MCF 10A (cell line): ENCODE results near the gene LAMP5. TPM values are rescaled to one million over a fixed set of nuclear protein-coding genes. Genes with fewer than 3 reads are reported as not detected.

Experiments
- BruUV-seq: library from RNA; stranded (reverse); fragments of 400-500 nt; replicated peaks from 2 replicates; lab custom pipeline; 2021; lab: Mats Ljungman, UMichigan
- CTCF ChIA-PET: fragments of 300-600 bp; sonication (Branson Sonifier 250); formaldehyde crosslinking; extraction: SDS; loops from one replicate; lab custom pipeline; 2021; ENCODE audit warnings: antibody characterized with exemption, inconsistent platforms; lab: Yijun Ruan, JAX
- POLR2A ChIA-PET: fragments of 300-600, 350-650 bp; sonication (Branson Sonifier 250); formaldehyde crosslinking; extraction: SDS; loops from one replicate; lab custom pipeline; 2020; ENCODE audit warnings: antibody characterized with exemption, inconsistent platforms; lab: Yijun Ruan, JAX
- DNase-seq: peaks from one replicate; pipeline ENCODE4 v3.0.0-alpha.2; 2018; ENCODE audit not compliant: unreplicated experiment
- H3K27ac Mint-ChIP-seq: one replicate; pipeline ENCODE4 v1.8.0; 2022; ENCODE audit warnings: mild to moderate bottlenecking, low read depth, mixed read lengths; ENCODE audit not compliant: unreplicated experiment
- H3K27me3 Mint-ChIP-seq: one replicate; pipeline ENCODE4 v1.8.0; 2022; ENCODE audit warnings: mixed read lengths; ENCODE audit not compliant: insufficient read depth, unreplicated experiment
- H3K36me3 Mint-ChIP-seq: one replicate; pipeline ENCODE4 v1.8.0; 2022; ENCODE audit warnings: mild to moderate bottlenecking, moderate library complexity, mixed read lengths; ENCODE audit not compliant: insufficient read depth, unreplicated experiment
- H3K4me1 Mint-ChIP-seq: one replicate; pipeline ENCODE4 v1.8.0; 2022; ENCODE audit warnings: mixed read lengths; ENCODE audit not compliant: insufficient read depth, unreplicated experiment
- H3K4me3 Mint-ChIP-seq: one replicate; pipeline ENCODE4 v1.8.0; 2022; ENCODE audit warnings: mild to moderate bottlenecking, moderate library complexity, mixed read lengths; ENCODE audit not compliant: unreplicated experiment
- H3K9me3 Mint-ChIP-seq: one replicate; pipeline ENCODE4 v1.8.0; 2022; ENCODE audit warnings: mixed read lengths; ENCODE audit not compliant: unreplicated experiment
- intact Hi-C: fragments of 100-400 bp; cut with micrococcal nuclease; formaldehyde crosslinking; loops from 2 replicates; pipeline ENCODE4 v1.14.1; 2022
- total RNA-seq: library from RNA; stranded (reverse); gene quantifications from 2 replicates; pipeline ENCODE4 v1.2.3, GENCODE V29; 2022
- TF ChIP-seq, protein P1 (sequence below): fragments of 200-600 bp; IDR thresholded peaks from one replicate; pipeline ENCODE4 v1.8.0; 2022; ENCODE audit warnings: antibody characterized with exemption, mild to moderate bottlenecking; ENCODE audit not compliant: unreplicated experiment

LAMP5 gene
- total RNA-seq, 1 experiment from 2014 or later: not detected

DNA sequence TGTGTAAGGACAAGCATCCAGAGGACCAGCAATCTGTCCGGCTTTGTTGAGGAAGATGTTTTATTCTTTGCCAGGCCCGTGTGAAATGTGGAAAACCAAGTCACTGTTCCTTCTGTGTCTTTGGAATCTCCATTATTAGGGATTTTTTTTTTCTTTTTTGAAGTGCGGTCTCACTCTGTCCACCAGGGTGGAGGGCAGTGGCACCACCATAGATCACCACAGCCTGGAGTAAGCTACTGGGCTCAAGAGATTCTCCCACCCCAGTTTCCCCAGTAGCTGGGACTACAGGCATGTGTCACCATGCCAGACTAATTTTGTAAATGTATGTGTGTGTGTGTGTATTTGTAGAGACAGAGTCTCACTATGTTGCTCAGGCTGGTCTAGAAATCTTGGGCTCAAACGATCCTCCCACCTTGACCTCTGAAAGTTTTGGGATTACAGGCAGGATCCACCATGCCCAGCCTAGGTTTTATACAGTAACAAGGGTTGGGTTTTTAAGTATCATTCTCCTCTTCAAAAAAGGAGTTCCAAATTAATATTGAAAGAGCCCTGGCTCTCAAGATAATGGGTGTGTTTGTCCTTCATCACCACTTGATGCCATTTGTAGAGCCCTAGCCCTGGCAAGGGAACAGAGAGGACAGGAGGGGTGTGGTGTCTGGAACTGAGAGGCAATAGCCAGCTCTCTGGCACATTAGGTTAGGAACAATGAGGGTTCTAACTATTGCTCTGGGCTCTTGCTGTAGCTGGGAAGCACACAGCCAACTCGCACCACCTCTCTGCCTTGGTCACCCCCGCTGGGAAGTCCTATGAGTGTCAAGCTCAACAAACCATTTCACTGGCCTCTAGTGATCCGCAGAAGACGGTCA, 3.1 kb downstream of the LAMP5 start:
- no peak overlapping the region for H3K4me3 Mint-ChIP-seq
- intact Hi-C loops: no loop called here
- H3K27ac Mint-ChIP-seq: no peak overlapping the region

DNA sequence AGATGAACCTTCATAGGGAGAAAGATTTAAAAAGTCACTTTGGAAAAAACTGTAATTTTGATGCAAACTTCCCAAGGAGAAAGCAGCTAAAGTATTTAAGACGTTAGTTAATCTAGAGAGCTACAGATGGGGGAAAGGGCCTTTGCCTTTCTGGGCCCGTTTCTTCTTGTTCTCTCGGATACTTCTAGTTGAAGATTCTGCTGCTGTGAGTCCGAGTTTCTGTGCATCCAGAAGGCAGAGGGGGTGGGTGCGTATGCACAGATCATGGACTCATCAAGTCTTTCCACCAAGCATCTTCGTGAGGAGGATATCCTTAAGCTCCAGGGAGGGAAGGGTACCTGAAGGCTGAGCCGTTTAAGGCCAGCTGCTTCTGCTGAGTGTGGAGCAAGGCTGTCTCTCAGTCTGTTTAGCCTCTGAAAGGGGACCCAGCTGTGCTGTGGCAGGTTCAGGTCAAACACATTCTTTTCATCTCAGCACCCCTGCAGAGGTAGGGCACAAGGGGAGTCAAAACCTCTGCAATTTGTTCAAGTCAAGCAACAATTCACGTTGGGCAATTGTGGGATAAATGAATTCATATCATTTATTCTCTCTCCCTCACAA, 4.3 kb downstream of the LAMP5 start:
- no peaks in the 10 kb centered on the region for H3K4me1 Mint-ChIP-seq
- DNase-seq: no peak
- H3K4me3 Mint-ChIP-seq: no peak overlapping the region
- H3K27ac Mint-ChIP-seq: no peak overlapping the region
- H3K9me3 Mint-ChIP-seq: no peaks in the 10 kb centered on the region
- no peaks in the 10 kb centered on the region for H3K36me3 Mint-ChIP-seq
- TF ChIP-seq, protein P1, sequence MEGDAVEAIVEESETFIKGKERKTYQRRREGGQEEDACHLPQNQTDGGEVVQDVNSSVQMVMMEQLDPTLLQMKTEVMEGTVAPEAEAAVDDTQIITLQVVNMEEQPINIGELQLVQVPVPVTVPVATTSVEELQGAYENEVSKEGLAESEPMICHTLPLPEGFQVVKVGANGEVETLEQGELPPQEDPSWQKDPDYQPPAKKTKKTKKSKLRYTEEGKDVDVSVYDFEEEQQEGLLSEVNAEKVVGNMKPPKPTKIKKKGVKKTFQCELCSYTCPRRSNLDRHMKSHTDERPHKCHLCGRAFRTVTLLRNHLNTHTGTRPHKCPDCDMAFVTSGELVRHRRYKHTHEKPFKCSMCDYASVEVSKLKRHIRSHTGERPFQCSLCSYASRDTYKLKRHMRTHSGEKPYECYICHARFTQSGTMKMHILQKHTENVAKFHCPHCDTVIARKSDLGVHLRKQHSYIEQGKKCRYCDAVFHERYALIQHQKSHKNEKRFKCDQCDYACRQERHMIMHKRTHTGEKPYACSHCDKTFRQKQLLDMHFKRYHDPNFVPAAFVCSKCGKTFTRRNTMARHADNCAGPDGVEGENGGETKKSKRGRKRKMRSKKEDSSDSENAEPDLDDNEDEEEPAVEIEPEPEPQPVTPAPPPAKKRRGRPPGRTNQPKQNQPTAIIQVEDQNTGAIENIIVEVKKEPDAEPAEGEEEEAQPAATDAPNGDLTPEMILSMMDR: no peak
- H3K27me3 Mint-ChIP-seq: no peaks in the 10 kb centered on the region
- ChIA-PET POLR2A (no interaction called here), CTCF (no interaction called here)
- intact Hi-C loops: no loop called here
- no TSS peak for BruUV-seq

More for the DNA sequence above, 3.1 kb downstream of the LAMP5 start:
- no peaks in the 10 kb centered on the region for H3K36me3 Mint-ChIP-seq
- H3K4me1 Mint-ChIP-seq: no peaks in the 10 kb centered on the region
- TF ChIP-seq, protein P1: no peak
- H3K9me3 Mint-ChIP-seq: no peaks in the 10 kb centered on the region
- no TSS peak for BruUV-seq
- no peak for DNase-seq
- H3K27me3 Mint-ChIP-seq: no peaks in the 10 kb centered on the region
- POLR2A ChIA-PET: no interaction called here
- CTCF ChIA-PET: no interaction called here

DNA sequence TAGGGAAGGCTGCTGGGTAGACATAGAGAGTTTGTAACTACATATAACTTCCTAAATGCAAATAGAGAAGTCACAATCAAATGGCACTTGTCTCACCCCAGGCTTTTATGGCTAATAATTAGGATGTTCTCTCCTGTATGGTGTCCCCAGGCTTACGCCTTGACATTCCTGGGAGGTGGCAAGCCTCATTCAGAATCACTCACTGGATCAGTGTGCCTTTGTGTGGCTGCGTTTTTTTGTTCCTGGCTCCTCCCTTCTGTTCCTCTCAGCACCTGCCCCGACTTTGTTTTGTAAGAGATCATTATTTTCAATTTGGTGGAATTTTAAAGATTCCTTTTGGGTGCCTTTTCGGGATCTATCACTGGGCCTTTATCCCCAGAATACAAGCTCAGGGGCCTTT, 5.7 kb downstream of the LAMP5 start:
- no TSS peak for BruUV-seq
- ChIA-PET POLR2A (no interaction called here), CTCF (interaction anchor here (0.6 to 1.0 kb wide), 2 partner anchors 105 to 392 kb away, joined by 3 to 5 read pairs; no protein-coding TSS in a partner anchor)
- no peaks in the 10 kb centered on the region for H3K36me3 Mint-ChIP-seq
- no peak for DNase-seq
- H3K4me1 Mint-ChIP-seq: no peaks in the 10 kb centered on the region
- no peak overlapping the region for H3K4me3 Mint-ChIP-seq
- intact Hi-C loops: no loop called here
- TF ChIP-seq, protein P1: no peak
- H3K27ac Mint-ChIP-seq: no peak overlapping the region
- no peaks in the 10 kb centered on the region for H3K9me3 Mint-ChIP-seq
- H3K27me3 Mint-ChIP-seq: no peaks in the 10 kb centered on the region

GRCh38 chr20:9523636-9524035, 9.2 kb downstream of the LAMP5 start:
- no peaks in the 10 kb centered on the region for H3K36me3 Mint-ChIP-seq
- H3K9me3 Mint-ChIP-seq: no peaks in the 10 kb centered on the region
- intact Hi-C loops: no loop called here
- TF ChIP-seq, protein P1: no peak
- CTCF ChIA-PET: no interaction called here
- POLR2A ChIA-PET: no interaction called here
- H3K27me3 Mint-ChIP-seq: no peaks in the 10 kb centered on the region
- no peak overlapping the region for H3K4me3 Mint-ChIP-seq
- no TSS peak for BruUV-seq
- peak; percentile 10 for DNase-seq
- no peak overlapping the region for H3K27ac Mint-ChIP-seq
- H3K4me1 Mint-ChIP-seq: no peaks in the 10 kb centered on the region
